Uterus (tissue), 4 donors: ENCODE measurements around the gene ITM2B. TPM values are rescaled to one million over a fixed set of nuclear protein-coding genes. Genes with fewer than 3 reads are reported as not detected.
A peak's percentile ranks its signal among the peaks of the same experiment; 100 is the strongest.

Experiments
- DNase-seq, 2 donors: peaks; one replicate each; pipeline ENCODE4 v3.0.0-alpha.2; 2019 to 2020
- H3K27ac ChIP-seq, 2 donors: fragments of 200-600 bp; sonication (generic); 1 replicate in 1 of 2; 2 replicates in 1 of 2; pipeline ENCODE4 v1.5.1; 2016 to 2018
- H3K27me3 ChIP-seq, 2 donors: fragments of 200-600 bp; sonication (generic); one replicate each; pipeline ENCODE4 v1.5.1; 2018 to 2019; ENCODE audit warnings: control low read depth in 1 of 2
- H3K36me3 ChIP-seq, 2 donors: fragments of 200-600 bp; sonication (generic); one replicate each; pipeline ENCODE4 v1.5.1; 2019; ENCODE audit warnings: control low read depth in 1 of 2
- H3K4me1 ChIP-seq, 2 donors: fragments of 200-600 bp; sonication (generic); one replicate each; pipeline ENCODE4 v1.5.1; 2018 to 2019; ENCODE audit warnings: control low read depth in 1 of 2
- H3K4me3 ChIP-seq, 2 donors: fragments of 200-600 bp; sonication (generic); 1 replicate in 1 of 2; 2 replicates in 1 of 2; pipeline ENCODE4 v1.5.1; 2018 to 2019; ENCODE audit warnings: mild to moderate bottlenecking in 1 of 2
- H3K9me3 ChIP-seq, 2 donors: fragments of 200-600 bp; sonication (generic); one replicate each; pipeline ENCODE4 v1.5.1; 2019; ENCODE audit warnings: control low read depth in 1 of 2
- CTCF ChIP-seq, 4 experiments: fragments of 200-600 bp in 2 of 4; fragments of 450-650 bp in 2 of 4; sonication (generic) in 2 of 4; IDR thresholded peaks; one replicate each; pipeline ENCODE4 v1.5.1; 2016 to 2019; ENCODE audit warnings: antibody characterized with exemption in 4 of 4, mild to moderate bottlenecking in 2 of 4, moderate library complexity in 1 of 4
- POLR2A ChIP-seq, 2 donors: fragments of 450-650 bp; IDR thresholded peaks; one replicate each; pipeline ENCODE4 v1.6.1; 2016; ENCODE audit warnings: antibody characterized with exemption in 2 of 2, mild to moderate bottlenecking in 1 of 2, moderate library complexity in 1 of 2
- intact Hi-C: fragments of 100-400 bp; cut with DNase I; formaldehyde crosslinking; loops from one replicate; pipeline ENCODE4 v1.15.1; 2023; ENCODE audit warnings: low total_unique reads
- total RNA-seq, 4 donors: library from RNA; depleted of rRNA in 3 of 4; stranded (reverse); fragments of >200 nt in 3 of 4; gene quantifications; one replicate each; pipeline versions ENCODE4 v1.1.0 to v1.2.4, GENCODE V29; 2014 to 2023
- donor health status: DM: yes; HTN: yes; CAD: no.

Gene ITM2B
- total RNA-seq, 4 donors from 2014 or later = 326 to 725 (median 565) TPM

- H3K27ac ChIP-seq = peak overlapping the region; percentile 88
- peak in 1 of 2 donors; percentile 59 for DNase-seq
- intact Hi-C loops = no loop called here
- H3K36me3 ChIP-seq = no peaks in the 10 kb centered on the region
- TF ChIP-seq CTCF (IDR thresholded peaks at IDR 0.05) (no peak), POLR2A (IDR thresholded peaks at IDR 0.05) (no peak)
- no peaks in the 10 kb centered on the region for H3K27me3 ChIP-seq
- peak overlapping the region in 1 of 2 donors; percentile 0 for H3K4me3 ChIP-seq
- peaks cover 0 to 10% of the 10 kb centered on the region in 2 donors for H3K4me1 ChIP-seq
- H3K9me3 ChIP-seq = no peaks in the 10 kb centered on the region
Measured at GRCh38 chr13:48220981-48221685, 11.9 kb upstream of the ITM2B start.

GRCh38 chr13:48221686-48222187 is 11.3 kb upstream of the ITM2B start:
- TF ChIP-seq POLR2A (IDR thresholded peaks at IDR 0.05) (no peak), CTCF (IDR thresholded peaks at IDR 0.05) (no peak)
- Histone ChIP-seq H3K27ac (peak overlapping the region; percentile 88), H3K4me1 (peaks cover 0 to 10% of the 10 kb centered on the region in 2 donors), H3K36me3 (no peaks in the 10 kb centered on the region), H3K4me3 (peak overlapping the region; percentile 0 to 45), H3K9me3 (no peaks in the 10 kb centered on the region), H3K27me3 (no peaks in the 10 kb centered on the region)
- DNase-seq = no peak
- intact Hi-C loops = no loop called here

- TF ChIP-seq POLR2A (IDR thresholded peaks at IDR 0.05) = no peak
- no peak for TF ChIP-seq CTCF (IDR thresholded peaks at IDR 0.05)
- H3K27ac ChIP-seq = peak overlapping the region; percentile 88
- no peaks in the 10 kb centered on the region for H3K27me3 ChIP-seq
- H3K4me3 ChIP-seq = peak overlapping the region; percentile 29 to 45
- intact Hi-C loops = no loop called here
- H3K9me3 ChIP-seq = no peaks in the 10 kb centered on the region
- peak; percentile 62 for DNase-seq
- H3K36me3 ChIP-seq = no peaks in the 10 kb centered on the region
- H3K4me1 ChIP-seq = peaks cover 0 to 10% of the 10 kb centered on the region in 2 donors
Measured at GRCh38 chr13:48222358-48223301, 10.4 kb upstream of the ITM2B start.

DNA sequence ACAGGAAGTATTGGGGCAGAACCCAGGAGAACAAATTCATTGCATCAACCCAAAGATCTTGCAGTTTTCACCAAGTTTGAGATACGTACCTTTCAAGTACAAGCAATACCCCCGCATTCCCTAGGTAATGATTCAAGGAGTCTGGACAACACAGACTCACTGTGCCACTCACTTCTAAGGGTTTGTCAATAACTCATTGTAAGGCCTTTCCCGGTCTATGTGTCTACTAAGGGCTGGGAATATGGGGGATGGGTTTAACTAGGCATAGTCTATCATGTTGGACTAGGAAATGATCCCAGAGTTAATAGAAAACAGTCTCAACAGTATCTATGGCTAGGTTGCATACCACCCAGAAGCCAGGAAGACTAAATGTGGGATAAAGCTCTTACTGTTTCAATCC is 8.3 kb upstream of the ITM2B start:
- intact Hi-C loops = no loop called here
- H3K36me3 ChIP-seq = no peaks in the 10 kb centered on the region
- no peak for TF ChIP-seq POLR2A (IDR thresholded peaks at IDR 0.05)
- TF ChIP-seq CTCF (IDR thresholded peaks at IDR 0.05) = no peak
- no peak for DNase-seq
- no peak overlapping the region for H3K4me3 ChIP-seq
- peaks cover 0 to 10% of the 10 kb centered on the region in 2 donors for H3K4me1 ChIP-seq
- no peaks in the 10 kb centered on the region for H3K9me3 ChIP-seq
- peak overlapping the region in 1 of 2 donors; percentile 33 for H3K27ac ChIP-seq
- H3K27me3 ChIP-seq = no peaks in the 10 kb centered on the region
